DMS53 (cell line): Measurements from ENCODE around the gene ABHD12B.
A peak's percentile ranks its signal among the peaks of the same experiment; 100 is the strongest.

ENCODE experiments used
- DNase-seq: peaks from one replicate; lab custom pipeline; 2025; lab: John Stamatoyannopoulos, UW

ABHD12B gene

GRCh38 chr14:50871914-50872732 lies at the start of gene ABHD12B:
Gene ABHD12B, plus strand, starts transcription at chr14:50872053. Its CDS starts 122 bp downstream, at chr14:50872175.
- no peak for DNase-seq

- no peak for DNase-seq
Measured at GRCh38 chr14:50822501-50823042, 49.3 kb upstream of the ABHD12B start.

- DNase-seq, result no peak
Measured at GRCh38 chr14:50823051-50823761, 48.6 kb upstream of the ABHD12B start.

GRCh38 chr14:50823762-50824636 lies 47.9 kb upstream of the ABHD12B start:
- no peak for DNase-seq

GRCh38 chr14:50825307-50825706 lies 46.5 kb upstream of the ABHD12B start:
- no peak for DNase-seq

- DNase-seq, result no peak
Measured at GRCh38 chr14:50826681-50827080, 45.2 kb upstream of the ABHD12B start.

- DNase-seq, result no peak
Measured at GRCh38 chr14:50828721-50829488, 42.9 kb upstream of the ABHD12B start.

DNA sequence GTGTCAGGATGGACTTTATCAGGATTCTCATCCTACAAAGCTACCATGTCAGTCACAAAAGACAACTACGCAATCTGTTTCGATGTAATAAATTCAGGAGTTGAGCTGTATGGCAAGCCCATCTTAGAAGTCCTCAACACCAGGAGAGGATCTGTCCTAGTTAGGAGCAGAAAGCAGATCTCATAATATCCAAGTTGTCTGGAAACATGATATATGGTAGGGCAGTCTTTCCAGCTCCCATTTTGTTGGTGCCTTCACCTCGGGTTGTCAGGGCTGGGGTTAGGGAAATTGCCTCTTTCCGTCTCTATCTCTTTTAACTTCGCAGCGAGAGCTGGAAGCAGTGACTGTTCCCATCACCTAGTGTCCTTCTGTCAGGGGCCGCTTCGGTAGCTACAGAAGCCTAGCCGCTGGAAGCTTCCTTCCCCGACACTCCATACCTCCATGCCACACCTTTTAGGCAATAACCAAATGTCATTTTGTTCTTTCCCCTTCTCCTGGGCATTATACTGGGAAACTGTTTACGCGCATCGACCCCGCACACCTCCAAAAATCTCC lies 42.3 kb upstream of the ABHD12B start:
- no peak for DNase-seq

GRCh38 chr14:50830044-50830931 lies 41.6 kb upstream of the ABHD12B start:
- DNase-seq, result peak; percentile 65

DNA sequence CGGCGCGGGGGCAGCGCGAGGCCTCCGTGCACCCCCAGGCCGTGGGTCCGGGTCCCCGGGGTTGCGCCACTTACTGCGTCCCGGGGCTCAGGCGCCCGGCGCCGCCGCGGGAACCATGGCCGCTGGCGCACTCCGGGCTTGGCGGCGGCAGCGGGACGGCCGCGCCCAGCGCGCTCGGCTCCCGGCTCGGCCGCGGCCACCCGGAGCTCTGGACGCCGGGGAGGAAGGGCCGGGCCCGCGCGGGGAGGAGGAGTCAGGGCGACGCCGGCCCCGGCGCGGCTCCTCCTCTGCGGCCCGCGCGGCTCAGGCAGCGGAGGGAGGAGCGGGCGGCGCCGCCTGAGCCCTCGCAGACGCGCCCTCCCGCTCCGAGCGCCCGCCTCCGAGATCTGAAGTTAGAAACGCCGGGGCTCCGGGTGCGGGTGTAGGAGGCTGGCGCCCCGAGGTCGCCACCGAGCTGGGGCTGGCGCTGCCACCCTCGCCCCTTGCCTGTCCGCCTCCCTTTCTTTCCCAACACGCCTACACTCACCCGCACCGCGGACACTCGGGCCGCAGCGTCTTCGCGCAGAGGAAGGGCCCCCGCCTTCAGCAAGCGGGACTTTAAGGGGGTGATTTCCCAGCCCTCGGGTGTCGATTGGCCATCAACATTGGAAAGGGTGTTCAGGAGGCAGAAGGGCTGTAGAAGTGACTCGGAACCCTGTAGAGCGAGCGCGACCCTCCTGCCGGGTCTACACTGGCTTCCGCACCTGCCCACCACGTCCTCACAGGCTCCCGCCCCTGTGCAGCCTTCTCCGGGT lies 40.7 kb upstream of the ABHD12B start, which contains the start of gene NIN:
Gene NIN (minus strand): TSS at position 231 of the 794 bp plus-strand sequence. CDS start 9,106 bp downstream, outside the sequence.
- DNase-seq, result peak; percentile 89

DNA sequence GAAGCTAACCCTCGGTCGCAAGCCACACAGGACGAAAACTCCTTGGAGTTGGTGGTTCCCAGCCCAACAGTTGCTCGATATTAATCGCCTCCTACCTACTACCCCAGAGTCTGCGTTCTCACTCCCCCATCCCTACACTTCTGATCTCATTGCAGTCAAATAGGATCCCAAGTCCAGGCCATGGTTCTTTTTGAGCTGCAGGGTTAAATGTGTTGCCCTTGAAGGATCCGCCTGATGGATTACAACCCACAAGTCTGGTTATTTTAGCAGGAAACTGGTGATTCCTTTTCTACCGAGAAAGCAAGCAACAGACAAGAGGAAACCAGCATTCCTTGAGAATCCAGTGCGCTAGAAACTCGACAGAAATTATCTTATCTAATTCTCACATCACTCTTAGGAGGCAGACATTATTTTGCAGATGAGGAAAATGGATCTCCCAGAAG lies 40.1 kb upstream of the ABHD12B start:
- no peak for DNase-seq

DNA sequence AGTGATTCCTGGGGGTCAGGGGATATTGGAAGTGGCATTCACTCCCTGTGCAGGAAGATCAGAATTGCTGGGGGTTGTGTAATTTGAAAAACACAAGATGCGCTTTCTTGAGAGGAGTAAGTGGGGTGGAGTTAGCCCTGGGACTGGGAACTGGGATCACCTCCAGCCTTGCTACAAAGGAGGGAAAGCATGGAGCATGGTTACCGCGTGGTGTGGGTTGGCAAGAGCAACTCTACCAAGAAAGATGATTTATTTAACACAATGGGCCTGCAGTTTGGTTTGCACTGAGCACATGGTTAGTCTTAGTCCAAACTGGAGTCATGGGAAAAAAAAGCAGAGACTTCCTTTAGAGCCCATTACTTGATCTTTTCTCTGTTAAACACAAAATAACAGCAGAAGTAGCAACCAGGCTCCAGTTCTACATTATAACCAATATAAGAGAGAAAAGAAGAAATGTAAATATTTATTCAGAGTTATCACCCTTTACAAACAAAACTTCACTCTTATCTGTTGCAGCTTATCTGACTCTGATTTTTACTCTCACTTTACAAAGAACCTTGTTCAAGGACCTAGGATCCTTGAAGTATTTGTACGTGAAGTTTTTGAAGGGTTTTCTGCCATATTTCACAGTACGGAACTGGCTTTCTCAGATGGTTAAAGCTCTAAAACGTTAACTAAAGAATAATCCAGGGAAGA lies 38.8 kb upstream of the ABHD12B start:
- DNase-seq, result peak; percentile 5

GRCh38 chr14:50834802-50835276 lies 37.0 kb upstream of the ABHD12B start:
- no peak for DNase-seq

GRCh38 chr14:50835280-50835679 lies 36.6 kb upstream of the ABHD12B start:
- DNase-seq, result peak; percentile 32

DNA sequence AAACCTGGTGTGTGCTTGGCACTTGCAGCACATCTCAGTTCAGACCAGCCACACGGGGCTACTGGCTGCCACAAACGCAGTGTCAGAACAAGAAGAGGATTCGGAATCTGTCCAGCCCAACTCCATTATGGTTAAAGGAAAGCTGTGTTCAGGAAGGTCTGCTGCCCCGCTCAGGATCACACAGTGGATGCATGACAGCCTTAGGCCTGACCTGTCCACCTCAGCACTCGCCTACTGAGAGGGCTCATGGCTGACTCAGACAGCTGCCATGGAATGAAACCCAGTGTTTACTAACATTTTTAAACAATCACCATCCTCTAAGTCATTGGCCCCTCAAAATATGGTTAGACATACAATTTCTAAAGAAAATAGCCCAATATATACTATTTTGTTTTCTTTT lies 35.3 kb upstream of the ABHD12B start:
- DNase-seq, result no peak

GRCh38 chr14:50837271-50837670 lies 34.6 kb upstream of the ABHD12B start:
- no peak for DNase-seq

DNA sequence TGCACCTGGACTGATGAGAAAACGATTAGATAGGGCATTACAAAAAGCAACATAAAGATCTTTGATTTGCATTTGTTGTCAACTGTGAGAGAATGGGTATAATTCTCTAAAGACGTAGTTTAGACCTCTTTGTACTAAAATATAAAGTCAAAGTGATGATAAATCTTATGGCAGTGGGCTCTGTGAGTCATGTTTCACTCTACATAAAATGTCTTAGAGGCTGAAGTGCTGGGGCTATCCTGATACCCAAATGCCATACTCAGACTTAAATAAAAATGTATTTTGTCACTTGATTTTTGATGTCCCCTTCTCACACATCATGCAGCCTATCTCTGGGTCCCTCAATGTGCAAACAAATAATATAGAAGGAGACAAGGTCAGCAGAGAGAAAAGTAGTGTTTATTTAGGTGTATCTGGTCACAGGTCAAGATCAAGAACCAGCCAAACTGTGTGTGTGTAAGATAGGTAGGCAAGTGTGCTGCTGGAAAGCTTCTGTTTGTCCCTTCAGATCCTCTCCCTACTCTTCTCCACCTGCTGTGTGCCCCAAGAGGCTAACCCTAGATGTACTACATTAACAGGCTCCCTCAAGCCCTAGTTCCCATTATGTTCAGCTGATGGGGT lies 33.9 kb upstream of the ABHD12B start:
- no peak for DNase-seq

- DNase-seq, result no peak
Measured at GRCh38 chr14:50839048-50839447, 32.8 kb upstream of the ABHD12B start.
